Neural cell (in vitro differentiated cells): ENCODE results near the gene AZU1. TPM values are rescaled to one million over a fixed set of nuclear protein-coding genes. Genes with fewer than 3 reads are reported as not detected.
"Not testable (repeated sequence)": the region's sequence is repeated elsewhere in the genome, so short reads cannot be mapped to it uniquely, and the experiment has no call there.

Source experiments
- H2AFZ ChIP-seq: fragments of 200-600, 300-800 bp; sonication (generic), shearing (Covaris generic); 2 replicates; pipeline ENCODE4 v1.6.0; 2014; ENCODE audit warnings: low read depth, mild to moderate bottlenecking, antibody characterized with exemption, low read length, moderate library complexity
- H3F3A ChIP-seq: fragments of 200-600 bp; shearing (Covaris generic); 2 replicates; pipeline ENCODE4 v1.6.1; 2016; ENCODE audit warnings: mild to moderate bottlenecking, moderate library complexity, mixed read lengths, antibody characterized with exemption, low read length; ENCODE audit not compliant: insufficient read depth, poor library complexity, severe bottlenecking
- H3K27ac ChIP-seq: fragments of 200-600, 300-800 bp; sonication (generic), shearing (Covaris generic); 2 replicates; pipeline ENCODE4 v1.5.1; 2014; ENCODE audit warnings: mild to moderate bottlenecking, low read length, moderate library complexity
- H3K27me3 ChIP-seq: fragments of 300-800, 200-600 bp; sonication (generic), shearing (Covaris generic); 2 replicates; pipeline ENCODE4 v1.6.0; 2014; ENCODE audit warnings: mild to moderate bottlenecking, low read depth, low read length, moderate library complexity; ENCODE audit not compliant: insufficient read depth
- H3K36me3 ChIP-seq: fragments of 300-800, 200-600 bp; sonication (generic), shearing (Covaris generic); 2 replicates; pipeline ENCODE4 v1.5.1; 2014; ENCODE audit warnings: mild to moderate bottlenecking, antibody characterized with exemption, low read length, moderate library complexity; ENCODE audit not compliant: insufficient read depth
- H3K4me2 ChIP-seq: fragments of 300-800, 200-600 bp; sonication (generic), shearing (Covaris generic); 2 replicates; pipeline ENCODE4 v1.6.0; 2014; ENCODE audit warnings: mild to moderate bottlenecking, low read length
- H3K4me3 ChIP-seq: fragments of 300-800, 200-600 bp; sonication (generic), shearing (Covaris generic); 2 replicates; pipeline ENCODE4 v1.5.1; 2014; ENCODE audit warnings: mild to moderate bottlenecking, low read length, moderate library complexity
- H3K79me2 ChIP-seq: fragments of 200-600 bp; shearing (Covaris generic); replicated peaks from 2 replicates; pipeline ENCODE4 v1.6.0; 2014; ENCODE audit warnings: mild to moderate bottlenecking, low read length, moderate library complexity; ENCODE audit not compliant: insufficient read depth
- H3K9ac ChIP-seq: fragments of 300-800, 200-600 bp; sonication (generic), shearing (Covaris generic); 2 replicates; pipeline ENCODE4 v1.6.1; 2016; ENCODE audit warnings: mild to moderate bottlenecking, low read length, mixed read lengths
- H3K9me2 ChIP-seq: fragments of 200-600 bp; shearing (Covaris generic); 2 replicates; pipeline ENCODE4 v1.6.1; 2016; ENCODE audit warnings: mild to moderate bottlenecking, low read length, mixed read lengths; ENCODE audit not compliant: insufficient read depth
- H3K9me3 ChIP-seq: fragments of 200-600, 300-800 bp; sonication (generic), shearing (Covaris generic); 2 replicates; pipeline ENCODE4 v1.6.1; 2016; ENCODE audit warnings: mild to moderate bottlenecking, mixed run types, low read length, moderate library complexity, mixed read lengths
- H4K20me1 ChIP-seq: fragments of 200-600 bp; shearing (Covaris generic); 2 replicates; pipeline ENCODE4 v1.6.1; 2016; ENCODE audit warnings: mild to moderate bottlenecking, mixed run types; ENCODE audit not compliant: insufficient read depth
- CTCF ChIP-seq: fragments of 450-650 bp; IDR thresholded peaks from 2 replicates; pipeline ENCODE4 v1.5.1; 2014; ENCODE audit warnings: antibody characterized with exemption, mild to moderate bottlenecking, moderate library complexity; ENCODE audit not compliant: poor library complexity, severe bottlenecking
- EP300 ChIP-seq: fragments of 450-650 bp; conservative IDR thresholded peaks from 2 replicates; pipeline ENCODE4 v1.6.1; 2014; ENCODE audit warnings: antibody characterized with exemption, mild to moderate bottlenecking, moderate library complexity; ENCODE audit not compliant: poor library complexity, severe bottlenecking
- EZH2 ChIP-seq: fragments of 200-600, 300-800 bp; shearing (Covaris generic), sonication (generic); IDR thresholded peaks from 2 replicates; pipeline ENCODE4 v1.6.1; 2014; ENCODE audit warnings: antibody characterized with exemption, low read length, borderline replicate concordance, mild to moderate bottlenecking; ENCODE audit not compliant: insufficient read depth, poor library complexity, severe bottlenecking
- MXI1 ChIP-seq: fragments of 450-650 bp; conservative IDR thresholded peaks from 2 replicates; pipeline ENCODE4 v1.6.1; 2014; ENCODE audit warnings: antibody characterized with exemption, mild to moderate bottlenecking; ENCODE audit not compliant: poor library complexity, severe bottlenecking
- POLR2AphosphoS5 ChIP-seq: IDR thresholded peaks from 2 replicates; pipeline ENCODE4 v1.6.1; 2012
- RAD21 ChIP-seq: fragments of 450-650 bp; conservative IDR thresholded peaks from 2 replicates; pipeline ENCODE4 v1.6.1; 2014; ENCODE audit warnings: antibody characterized with exemption, mild to moderate bottlenecking, moderate library complexity
- REST ChIP-seq: IDR thresholded peaks from 2 replicates; pipeline ENCODE4 v1.6.1; 2012; ENCODE audit warnings: borderline replicate concordance
- SMC3 ChIP-seq: fragments of 450-650 bp; conservative IDR thresholded peaks from 2 replicates; pipeline ENCODE4 v1.6.1; 2014; ENCODE audit warnings: antibody characterized with exemption, mild to moderate bottlenecking, moderate library complexity; ENCODE audit not compliant: poor library complexity
- TAF1 ChIP-seq: IDR thresholded peaks from 2 replicates; pipeline ENCODE4 v1.6.1; 2012; ENCODE audit warnings: low read depth
- polyA plus RNA-seq: library from polyadenylated mRNA; depleted of rRNA; stranded (reverse); fragments of >200 nt; gene quantifications from 2 replicates; pipeline ENCODE4 v1.2.3, GENCODE V29; 2014

The AZU1 gene
- polyA plus RNA-seq, 1 donor from 2014 or later: 1.1 TPM

GRCh38 chr19:835210-835810 lies 7.7 kb downstream of the AZU1 start:
- Histone ChIP-seq H3K27ac (no peak overlapping the region), H3K9me2 (no peaks in the 10 kb centered on the region), H3K36me3 (no peaks in the 10 kb centered on the region), H2AFZ (no peak overlapping the region), H3K27me3 (no peaks in the 10 kb centered on the region), H3K79me2 (no peaks in the 10 kb centered on the region), H3F3A (no peaks in the 10 kb centered on the region), H3K9me3 (no peaks in the 10 kb centered on the region), H3K4me2 (no peak overlapping the region), H3K9ac (no peak overlapping the region), H4K20me1 (no peaks in the 10 kb centered on the region), H3K4me3 (no peak overlapping the region)
- TF ChIP-seq TAF1: no peak
- no peak for TF ChIP-seq SMC3
- no peak for TF ChIP-seq EZH2
- no peak for TF ChIP-seq RAD21
- TF ChIP-seq CTCF: no peak
- TF ChIP-seq REST: no peak
- TF ChIP-seq POLR2AphosphoS5: no peak
- TF ChIP-seq MXI1: no peak
- no peak for TF ChIP-seq EP300

- H4K20me1 ChIP-seq: no peaks in the 10 kb centered on the region
- no peaks in the 10 kb centered on the region for H3K36me3 ChIP-seq
- no peaks in the 10 kb centered on the region for H3F3A ChIP-seq
- no peaks in the 10 kb centered on the region for H3K79me2 ChIP-seq
- H3K27me3 ChIP-seq: peaks cover 15% of the 10 kb centered on the region
- H3K4me2 ChIP-seq: no peak within 1 kb of the TSS
- TF ChIP-seq TAF1: no peak
- TF ChIP-seq REST: no peak
- TF ChIP-seq EP300: no peak
- no peak for TF ChIP-seq SMC3
- TF ChIP-seq CTCF: no peak
- TF ChIP-seq POLR2AphosphoS5: no peak
- no peak within 1 kb of the TSS for H3K27ac ChIP-seq
- H3K9me2 ChIP-seq: no peaks in the 10 kb centered on the region
- H2AFZ ChIP-seq: no peak within 1 kb of the TSS
- no peaks in the 10 kb centered on the region for H3K9me3 ChIP-seq
- no peak within 1 kb of the TSS for H3K9ac ChIP-seq
- H3K4me3 ChIP-seq: no peak within 1 kb of the TSS
Measured at GRCh38 chr19:840519-841206, 13.0 kb downstream of the AZU1 start, which contains the start of gene PRTN3. PRTN3 (plus strand) TSS chr19:840999; CDS start chr19:841009, 10 bp downstream.

- peaks cover 15% of the 10 kb centered on the region for H3K27me3 ChIP-seq
- H2AFZ ChIP-seq, H4K20me1 ChIP-seq, H3K27ac ChIP-seq, H3K9me2 ChIP-seq, H3K79me2 ChIP-seq, H3K4me3 ChIP-seq, H3F3A ChIP-seq, H3K9me3 ChIP-seq, H3K9ac ChIP-seq, H3K4me2 ChIP-seq, H3K36me3 ChIP-seq: not testable (repeated sequence)
Measured at GRCh38 chr19:842802-843179, 15.2 kb downstream of the AZU1 start.
